ENCODE data around the gene SOCS4. TPM values are rescaled to one million over a fixed set of nuclear protein-coding genes. Genes with fewer than 3 reads are reported as not detected.

The SOCS4 gene
- total and polyA plus RNA-seq, 2 of the 13 experiments (the other 11 are each of a cell fraction or from before 2014, with no cell fraction given): 4.0 to 10.0 TPM

DNA sequence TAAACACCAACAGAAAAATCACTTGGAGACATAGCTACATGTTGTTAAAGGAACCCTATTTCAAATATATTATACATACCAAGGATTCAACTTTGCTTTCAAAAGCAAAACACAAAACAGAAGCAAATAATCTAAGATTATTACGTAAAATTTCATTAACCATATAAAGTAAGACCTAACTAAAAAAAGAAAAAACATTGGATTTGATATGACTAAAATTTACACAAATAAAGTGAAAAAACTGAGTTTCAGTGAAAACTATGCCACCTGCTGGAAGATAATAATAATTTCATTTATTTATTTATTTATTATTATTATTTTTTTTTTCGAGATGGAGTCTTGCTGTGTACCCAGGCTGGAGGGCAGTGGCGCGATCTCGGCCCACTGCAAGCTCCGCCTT lies 45.3 kb upstream of the SOCS4 start:
- 79% methylated on average over 6 of the region's 6 CpGs for WGBS (ENCODE audit: low lambda C conversion rate)
- Histone ChIP-seq H2AFZ (ENCODE audit: low read length) (no peak overlapping the region), H3K4me3 (replicated peaks in 1 of 3; ENCODE audit: insufficient read depth in 1 of 3, low read depth in 2 of 3, low read length in 3 of 3) (no peak overlapping the region), H3K9me3 (ENCODE audit: low read length) (no peaks in the 10 kb centered on the region), H3K79me2 (ENCODE audit: insufficient read depth, low read length) (no peaks in the 10 kb centered on the region), H3K9ac (ENCODE audit: insufficient read depth, low read depth, low read length) (no peak overlapping the region), H3K36me3 (replicated peaks in 1 of 2; ENCODE audit: control insufficient read depth in 1 of 2, insufficient read depth in 2 of 2, low read length in 2 of 2) (peaks cover 4 to 14% of the 10 kb centered on the region in 2 experiments; a peak in 4 of 5 replicates), H4K20me1 (ENCODE audit: insufficient read depth, low read length) (no peaks in the 10 kb centered on the region), H3K27ac (ENCODE audit: extremely low read length, insufficient read depth, low read length) (no peak overlapping the region), H3K27me3 (ENCODE audit: control insufficient read depth in 1 of 2, insufficient read depth in 2 of 2, low read length in 2 of 2) (no peaks in the 10 kb centered on the region), H3K4me2 (ENCODE audit: low read depth, low read length) (no peak overlapping the region), H3K4me1 (ENCODE audit: insufficient read depth, low read length) (no peaks in the 10 kb centered on the region)
- ChIA-PET CTCF (ENCODE audit: low intra/inter-chr PET ratio, low total read pairs) (no interaction called here), POLR2A (no interaction called here)
- intact Hi-C loops (cut with micrococcal nuclease; ENCODE audit: unreplicated experiment): no loop called here
- FAIRE-seq (no peak), ATAC-seq (no peak), DNase-seq (ENCODE audit: low spot score) (no peak)
- TF ChIP-seq ZNF557 (CRISPR knock-in tag; IDR thresholded peaks at IDR 0.05) (no peak), STAG1 (CRISPR knock-in tag; IDR thresholded peaks at IDR 0.05) (peak; percentile 23; the same call in 1 of the 2 replicates), TSC22D2 (CRISPR knock-in tag; IDR thresholded peaks at IDR 0.05; ENCODE audit: borderline replicate concordance) (no peak), PAF1 (CRISPR knock-in tag; IDR thresholded peaks at IDR 0.05) (no peak), FOSL2 (CRISPR knock-in tag; IDR thresholded peaks at IDR 0.05) (no peak), ELF3 (CRISPR knock-in tag; IDR thresholded peaks at IDR 0.05) (no peak)
- TF ChIP-seq, protein P1, sequence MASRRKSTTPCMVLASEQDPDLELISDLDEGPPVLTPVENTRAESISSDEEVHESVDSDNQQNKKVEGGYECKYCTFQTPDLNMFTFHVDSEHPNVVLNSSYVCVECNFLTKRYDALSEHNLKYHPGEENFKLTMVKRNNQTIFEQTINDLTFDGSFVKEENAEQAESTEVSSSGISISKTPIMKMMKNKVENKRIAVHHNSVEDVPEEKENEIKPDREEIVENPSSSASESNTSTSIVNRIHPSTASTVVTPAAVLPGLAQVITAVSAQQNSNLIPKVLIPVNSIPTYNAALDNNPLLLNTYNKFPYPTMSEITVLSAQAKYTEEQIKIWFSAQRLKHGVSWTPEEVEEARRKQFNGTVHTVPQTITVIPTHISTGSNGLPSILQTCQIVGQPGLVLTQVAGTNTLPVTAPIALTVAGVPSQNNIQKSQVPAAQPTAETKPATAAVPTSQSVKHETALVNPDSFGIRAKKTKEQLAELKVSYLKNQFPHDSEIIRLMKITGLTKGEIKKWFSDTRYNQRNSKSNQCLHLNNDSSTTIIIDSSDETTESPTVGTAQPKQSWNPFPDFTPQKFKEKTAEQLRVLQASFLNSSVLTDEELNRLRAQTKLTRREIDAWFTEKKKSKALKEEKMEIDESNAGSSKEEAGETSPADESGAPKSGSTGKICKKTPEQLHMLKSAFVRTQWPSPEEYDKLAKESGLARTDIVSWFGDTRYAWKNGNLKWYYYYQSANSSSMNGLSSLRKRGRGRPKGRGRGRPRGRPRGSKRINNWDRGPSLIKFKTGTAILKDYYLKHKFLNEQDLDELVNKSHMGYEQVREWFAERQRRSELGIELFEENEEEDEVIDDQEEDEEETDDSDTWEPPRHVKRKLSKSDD (CRISPR knock-in tag; IDR thresholded peaks at IDR 0.05; ENCODE audit: low read depth): no peak
- TF ChIP-seq, protein P2, sequence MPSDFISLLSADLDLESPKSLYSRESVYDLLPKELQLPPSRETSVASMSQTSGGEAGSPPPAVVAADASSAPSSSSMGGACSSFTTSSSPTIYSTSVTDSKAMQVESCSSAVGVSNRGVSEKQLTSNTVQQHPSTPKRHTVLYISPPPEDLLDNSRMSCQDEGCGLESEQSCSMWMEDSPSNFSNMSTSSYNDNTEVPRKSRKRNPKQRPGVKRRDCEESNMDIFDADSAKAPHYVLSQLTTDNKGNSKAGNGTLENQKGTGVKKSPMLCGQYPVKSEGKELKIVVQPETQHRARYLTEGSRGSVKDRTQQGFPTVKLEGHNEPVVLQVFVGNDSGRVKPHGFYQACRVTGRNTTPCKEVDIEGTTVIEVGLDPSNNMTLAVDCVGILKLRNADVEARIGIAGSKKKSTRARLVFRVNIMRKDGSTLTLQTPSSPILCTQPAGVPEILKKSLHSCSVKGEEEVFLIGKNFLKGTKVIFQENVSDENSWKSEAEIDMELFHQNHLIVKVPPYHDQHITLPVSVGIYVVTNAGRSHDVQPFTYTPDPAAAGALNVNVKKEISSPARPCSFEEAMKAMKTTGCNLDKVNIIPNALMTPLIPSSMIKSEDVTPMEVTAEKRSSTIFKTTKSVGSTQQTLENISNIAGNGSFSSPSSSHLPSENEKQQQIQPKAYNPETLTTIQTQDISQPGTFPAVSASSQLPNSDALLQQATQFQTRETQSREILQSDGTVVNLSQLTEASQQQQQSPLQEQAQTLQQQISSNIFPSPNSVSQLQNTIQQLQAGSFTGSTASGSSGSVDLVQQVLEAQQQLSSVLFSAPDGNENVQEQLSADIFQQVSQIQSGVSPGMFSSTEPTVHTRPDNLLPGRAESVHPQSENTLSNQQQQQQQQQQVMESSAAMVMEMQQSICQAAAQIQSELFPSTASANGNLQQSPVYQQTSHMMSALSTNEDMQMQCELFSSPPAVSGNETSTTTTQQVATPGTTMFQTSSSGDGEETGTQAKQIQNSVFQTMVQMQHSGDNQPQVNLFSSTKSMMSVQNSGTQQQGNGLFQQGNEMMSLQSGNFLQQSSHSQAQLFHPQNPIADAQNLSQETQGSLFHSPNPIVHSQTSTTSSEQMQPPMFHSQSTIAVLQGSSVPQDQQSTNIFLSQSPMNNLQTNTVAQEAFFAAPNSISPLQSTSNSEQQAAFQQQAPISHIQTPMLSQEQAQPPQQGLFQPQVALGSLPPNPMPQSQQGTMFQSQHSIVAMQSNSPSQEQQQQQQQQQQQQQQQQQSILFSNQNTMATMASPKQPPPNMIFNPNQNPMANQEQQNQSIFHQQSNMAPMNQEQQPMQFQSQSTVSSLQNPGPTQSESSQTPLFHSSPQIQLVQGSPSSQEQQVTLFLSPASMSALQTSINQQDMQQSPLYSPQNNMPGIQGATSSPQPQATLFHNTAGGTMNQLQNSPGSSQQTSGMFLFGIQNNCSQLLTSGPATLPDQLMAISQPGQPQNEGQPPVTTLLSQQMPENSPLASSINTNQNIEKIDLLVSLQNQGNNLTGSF (CRISPR knock-in tag; IDR thresholded peaks at IDR 0.05): no peak
- in situ Hi-C loops (cut with HindIII; ENCODE audit: extremely low pct_ligation_motif_present, low pct_unique_long_range_greater_than_20kb): no loop called here
- no TSS peak for BruUV-seq (replicated peaks)
